Right cardiac atrium (tissue), 5 donors: ENCODE data around the gene FXR2. TPM values are rescaled to one million over a fixed set of nuclear protein-coding genes. Genes with fewer than 3 reads are reported as not detected.

Source experiments
- ATAC-seq, 2 donors: fragments of 200-7000 bp; cut with Tn5 transposase; one replicate each; pipeline versions ENCODE4 v1.8.0 to v1.9.1; 2020; ENCODE audit warnings: moderate library complexity in 2 of 2, mild to moderate bottlenecking in 1 of 2
- DNase-seq, 3 donors: peaks; one replicate each; pipeline ENCODE4 v3.0.0-alpha.2; 2020
- H3K27ac ChIP-seq: one replicate; pipeline ENCODE4 v1.5.1; 2013; ENCODE audit warnings: mild to moderate bottlenecking, low read length, control low read depth, moderate library complexity
- H3K27me3 ChIP-seq: one replicate; pipeline ENCODE4 v1.6.1; 2013; ENCODE audit not compliant: control insufficient read depth, insufficient read depth
- H3K4me1 ChIP-seq: one replicate; pipeline ENCODE4 v1.6.1; 2013; ENCODE audit warnings: low read length; ENCODE audit not compliant: control insufficient read depth, insufficient read depth
- H3K4me3 ChIP-seq: one replicate; pipeline ENCODE4 v1.5.1; 2013; ENCODE audit warnings: low read length, control low read depth
- H3K9me3 ChIP-seq: one replicate; pipeline ENCODE4 v1.6.1; 2013; ENCODE audit warnings: low read length; ENCODE audit not compliant: control insufficient read depth
- WGBS: extraction: QIAGEN DNeasy Blood & Tissue Kit; methylation state at CpG from one replicate; pipeline ENCODE4 v1.1.7; 2013; 5-methylcytosine and 5-hydroxymethylcytosine counted together
- intact Hi-C, 4 donors: fragments of 100-400 bp; cut with DNase I; formaldehyde crosslinking; loops; one replicate each; pipeline versions ENCODE4 v1.11.0 to v1.14.0; 2022 to 2023
- polyA plus RNA-seq: library from polyadenylated mRNA; stranded (reverse); fragments of 200-250 nt; gene quantifications from one replicate; pipeline ENCODE4 v1.2.3, GENCODE V29; 2013
- total RNA-seq, 4 donors: library from RNA; stranded (reverse); fragmentation: NEBNext Ultra II Directional; extraction: Animal tissue kit (Norgen Biotek cat#: 25700); gene quantifications; one replicate each; pipeline ENCODE4 v1.2.1, GENCODE V29; 2021
- donor health status: healthy with polysubstance abuse.
- donor health status: DM: no; HTN: yes; CAD: no.
- donor health status: DM: no; HTN: no; CAD: no.
- donor health status: DM: no; HTN: yes; CAD: no; lungs with severe emphysema.
- donor health status: DM: yes; HTN: yes; CAD: no.

FXR2 gene
- total and polyA plus RNA-seq, 5 donors: 78.9 to 109 (median 79.6) TPM

DNA sequence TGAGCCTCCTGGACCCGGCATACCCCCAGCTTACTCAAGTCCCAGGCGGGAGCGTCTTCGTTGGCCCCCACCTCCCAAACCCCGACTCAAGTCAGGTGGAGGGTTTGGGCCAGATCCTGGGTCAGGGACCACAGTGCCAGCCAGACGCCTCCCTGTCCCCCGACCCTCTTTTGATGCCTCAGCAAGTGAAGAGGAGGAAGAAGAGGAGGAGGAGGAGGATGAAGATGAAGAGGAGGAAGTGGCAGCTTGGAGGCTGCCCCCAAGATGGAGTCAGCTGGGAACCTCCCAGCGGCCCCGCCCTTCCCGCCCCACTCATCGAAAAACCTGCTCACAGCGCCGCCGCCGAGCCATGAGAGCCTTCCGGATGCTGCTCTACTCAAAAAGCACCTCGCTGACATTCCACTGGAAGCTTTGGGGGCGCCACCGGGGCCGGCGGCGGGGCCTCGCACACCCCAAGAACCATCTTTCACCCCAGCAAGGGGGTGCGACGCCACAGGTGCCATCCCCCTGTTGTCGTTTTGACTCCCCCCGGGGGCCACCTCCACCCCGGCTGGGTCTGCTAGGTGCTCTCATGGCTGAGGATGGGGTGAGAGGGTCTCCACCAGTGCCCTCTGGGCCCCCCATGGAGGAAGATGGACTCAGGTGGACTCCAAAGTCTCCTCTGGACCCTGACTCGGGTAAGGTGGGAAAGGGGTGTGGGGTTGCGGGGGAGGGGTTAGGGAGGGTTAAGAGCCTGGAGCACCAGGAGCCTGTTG lies 51.4 kb downstream of the FXR2 start:
- ATAC-seq (no peak), DNase-seq (no peak)
- H3K27me3 ChIP-seq: no peaks in the 10 kb centered on the region
- WGBS: 87% methylated on average over 30 of the region's 30 CpGs
- H3K4me3 ChIP-seq: no peak overlapping the region
- H3K27ac ChIP-seq: no peak overlapping the region
- no peaks in the 10 kb centered on the region for H3K9me3 ChIP-seq
- intact Hi-C loops: loop anchor here in 2 of 4 donors (5.0 to 10.0 kb wide), 2 partner anchors 51 to 128 kb away; partner anchors contain the start of genes FGF11 (in 1 of the 2) and TMEM102 (in 1 of the 2)
- H3K4me1 ChIP-seq: peaks cover 3% of the 10 kb centered on the region

DNA sequence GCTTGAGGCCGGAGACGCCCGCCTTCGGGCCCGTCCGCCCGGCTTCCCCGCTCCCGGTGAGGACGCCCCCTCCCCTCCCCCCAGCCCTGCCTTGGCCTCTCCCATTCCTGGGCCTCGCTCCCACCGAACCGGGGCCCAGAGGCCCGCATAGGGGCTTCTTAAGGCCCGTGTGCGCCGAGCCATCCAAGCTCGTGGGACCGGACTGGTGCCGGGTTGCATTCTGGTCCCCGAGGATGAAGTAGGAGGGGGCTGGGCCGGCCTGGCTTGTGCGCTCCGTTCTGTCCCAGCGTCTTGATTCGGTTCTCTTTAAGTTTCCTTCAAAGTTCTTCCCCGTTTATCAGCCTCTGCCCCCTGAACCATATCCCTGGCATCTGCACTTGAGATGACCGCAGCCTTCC lies 52.5 kb downstream of the FXR2 start:
- WGBS: under 1% methylated on average over 28 of the region's 28 CpGs
- ATAC-seq: peak in 1 of 2 donors; percentile 0
- DNase-seq: no peak
- intact Hi-C loops: loop anchor here in 2 of 4 donors (5.0 to 10.0 kb wide), 2 partner anchors 50 to 127 kb away; partner anchors contain the start of genes FGF11 (in 1 of the 2) and TMEM102 (in 1 of the 2)
- Histone ChIP-seq H3K27ac (peak overlapping the region; percentile 70), H3K4me3 (peak overlapping the region; percentile 78), H3K9me3 (no peaks in the 10 kb centered on the region), H3K4me1 (peaks cover 6% of the 10 kb centered on the region), H3K27me3 (no peaks in the 10 kb centered on the region)

DNA sequence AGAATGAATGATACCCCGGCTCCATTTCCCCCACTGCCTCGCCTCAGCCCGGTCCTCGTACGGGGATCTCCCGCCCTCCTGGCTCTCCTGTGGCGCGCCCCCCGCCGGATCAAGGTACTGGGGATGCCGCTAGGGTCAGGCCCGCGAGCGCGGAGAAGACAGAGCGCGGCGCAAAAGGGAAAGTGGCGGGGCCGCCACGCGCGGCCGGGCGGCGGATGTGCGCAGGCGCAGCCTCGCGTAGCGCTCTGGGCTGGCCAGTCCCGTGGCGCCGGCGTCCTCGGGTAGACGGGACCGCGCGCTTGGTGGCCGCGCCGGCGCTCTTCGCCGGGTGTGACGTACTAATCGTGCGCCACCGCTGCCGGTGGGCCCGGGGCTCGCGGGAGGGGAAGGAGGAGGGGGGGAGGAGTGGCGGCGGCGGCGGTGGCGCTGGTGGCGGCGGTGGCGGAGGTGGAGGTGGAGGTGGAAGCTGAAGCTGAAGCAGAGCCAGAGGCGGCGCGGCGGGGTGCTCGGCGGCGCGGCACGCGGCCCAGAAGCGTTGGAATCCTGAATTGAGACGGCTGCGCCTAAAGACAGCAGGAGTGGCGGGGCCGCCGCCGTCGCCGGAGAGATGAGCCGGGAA lies 53.0 kb downstream of the FXR2 start, which contains the start of gene SENP3:
Gene SENP3 (plus strand): TSS at position 331 of the 619 bp plus-strand sequence. CDS start 1,158 bp downstream, outside the sequence.
- intact Hi-C loops: loop anchor here in 2 of 4 donors (2.0 to 10.0 kb wide), 3 partner anchors 47 to 127 kb away; partner anchors contain the start of genes FGF11 (in 1 of the 2) and TMEM102 (in 1 of the 2)
- DNase-seq: peak; percentile 92 to 97 (median 97)
- Histone ChIP-seq H3K9me3 (no peaks in the 10 kb centered on the region), H3K4me1 (peaks cover 8% of the 10 kb centered on the region), H3K27me3 (no peaks in the 10 kb centered on the region), H3K27ac (peak within 1 kb of the TSS; percentile 87), H3K4me3 (peak within 1 kb of the TSS; percentile 78)
- peak; percentile 86 to 88 for ATAC-seq
- under 1% methylated on average over 82 of the region's 82 CpGs for WGBS

DNA sequence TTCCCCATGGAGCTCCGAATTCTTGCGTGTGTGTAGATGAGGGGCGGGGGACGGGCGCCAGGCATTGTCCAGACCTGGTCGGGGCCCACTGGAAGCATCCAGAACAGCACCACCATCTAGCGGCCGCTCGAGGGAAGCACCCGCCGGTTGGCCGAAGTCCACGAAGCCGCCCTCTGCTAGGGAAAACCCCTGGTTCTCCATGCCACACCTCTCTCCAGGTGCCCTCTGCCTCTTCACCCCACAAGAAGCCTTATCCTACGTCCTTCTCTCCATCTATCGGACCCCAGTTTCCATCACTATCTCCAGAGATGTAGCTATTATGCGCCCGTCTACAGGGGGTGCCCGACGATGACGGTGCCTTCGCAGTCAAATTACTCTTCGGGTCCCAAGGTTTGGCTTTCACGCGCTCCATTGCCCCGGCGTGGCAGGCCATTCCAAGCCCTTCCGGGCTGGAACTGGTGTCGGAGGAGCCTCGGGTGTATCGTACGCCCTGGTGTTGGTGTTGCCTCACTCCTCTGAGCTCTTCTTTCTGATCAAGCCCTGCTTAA lies 53.6 kb downstream of the FXR2 start:
- Histone ChIP-seq H3K9me3 (no peaks in the 10 kb centered on the region), H3K27ac (peak overlapping the region; percentile 87), H3K27me3 (no peaks in the 10 kb centered on the region), H3K4me3 (peak overlapping the region; percentile 78), H3K4me1 (peaks cover 8% of the 10 kb centered on the region)
- WGBS: under 1% methylated on average over 32 of the region's 32 CpGs
- ATAC-seq (peak; percentile 68 to 76), DNase-seq (peak; percentile 92 to 96 (median 96))
- intact Hi-C loops: loop anchor here in 2 of 4 donors (2.0 to 10.0 kb wide), 3 partner anchors 46 to 126 kb away; partner anchors contain the start of genes FGF11 (in 1 of the 2) and TMEM102 (in 1 of the 2)

DNA sequence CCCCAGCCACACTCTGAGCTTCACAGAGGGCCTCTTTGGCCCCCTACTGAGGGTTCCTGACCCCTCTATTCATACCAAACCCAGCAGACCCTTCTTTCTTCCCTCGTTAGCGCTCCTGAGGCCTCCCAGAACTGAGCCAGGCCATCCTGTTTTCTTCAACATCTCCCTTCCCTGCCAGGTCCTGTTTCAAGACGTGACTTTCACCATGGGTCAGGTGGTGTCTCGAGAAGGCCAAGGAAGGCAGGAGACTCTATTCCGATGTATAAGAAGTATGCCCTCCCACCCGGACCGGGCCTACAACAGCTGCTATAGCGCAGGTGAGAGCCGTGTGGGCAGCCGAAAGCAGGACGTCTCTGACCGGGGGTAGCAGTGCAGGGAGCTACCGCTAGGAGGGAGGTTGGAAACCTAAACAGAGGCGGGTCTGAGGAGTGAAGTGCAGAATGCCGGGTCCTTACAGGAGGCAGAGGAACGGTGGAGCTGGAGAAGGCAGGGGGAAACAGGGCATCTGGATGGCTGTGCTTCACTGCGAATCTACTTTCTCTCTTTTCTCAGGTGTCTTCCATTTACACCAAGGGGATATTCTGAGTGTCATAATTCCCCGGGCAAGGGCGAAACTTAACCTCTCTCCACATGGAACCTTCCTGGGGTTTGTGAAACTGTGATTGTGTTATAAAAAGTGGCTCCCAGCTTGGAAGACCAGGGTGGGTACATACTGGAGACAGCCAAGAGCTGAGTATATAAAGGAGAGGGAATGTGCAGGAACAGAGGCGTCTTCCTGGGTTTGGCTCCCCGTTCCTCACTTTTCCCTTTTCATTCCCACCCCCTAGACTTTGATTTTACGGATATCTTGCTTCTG lies 54.3 kb downstream of the FXR2 start:
- no peaks in the 10 kb centered on the region for H3K9me3 ChIP-seq
- no peaks in the 10 kb centered on the region for H3K27me3 ChIP-seq
- ATAC-seq (peak; percentile 14 to 38), DNase-seq (peak; percentile 73 to 84 (median 84))
- intact Hi-C loops: loop anchor here in 2 of 4 donors (2.0 to 10.0 kb wide), 3 partner anchors 46 to 126 kb away; partner anchors contain the start of genes FGF11 (in 1 of the 2) and TMEM102 (in 1 of the 2)
- WGBS: 30% methylated on average over 22 of the region's 22 CpGs
- H3K4me3 ChIP-seq: peak overlapping the region; percentile 1
- peaks cover 8% of the 10 kb centered on the region for H3K4me1 ChIP-seq
- H3K27ac ChIP-seq: peak overlapping the region; percentile 72

DNA sequence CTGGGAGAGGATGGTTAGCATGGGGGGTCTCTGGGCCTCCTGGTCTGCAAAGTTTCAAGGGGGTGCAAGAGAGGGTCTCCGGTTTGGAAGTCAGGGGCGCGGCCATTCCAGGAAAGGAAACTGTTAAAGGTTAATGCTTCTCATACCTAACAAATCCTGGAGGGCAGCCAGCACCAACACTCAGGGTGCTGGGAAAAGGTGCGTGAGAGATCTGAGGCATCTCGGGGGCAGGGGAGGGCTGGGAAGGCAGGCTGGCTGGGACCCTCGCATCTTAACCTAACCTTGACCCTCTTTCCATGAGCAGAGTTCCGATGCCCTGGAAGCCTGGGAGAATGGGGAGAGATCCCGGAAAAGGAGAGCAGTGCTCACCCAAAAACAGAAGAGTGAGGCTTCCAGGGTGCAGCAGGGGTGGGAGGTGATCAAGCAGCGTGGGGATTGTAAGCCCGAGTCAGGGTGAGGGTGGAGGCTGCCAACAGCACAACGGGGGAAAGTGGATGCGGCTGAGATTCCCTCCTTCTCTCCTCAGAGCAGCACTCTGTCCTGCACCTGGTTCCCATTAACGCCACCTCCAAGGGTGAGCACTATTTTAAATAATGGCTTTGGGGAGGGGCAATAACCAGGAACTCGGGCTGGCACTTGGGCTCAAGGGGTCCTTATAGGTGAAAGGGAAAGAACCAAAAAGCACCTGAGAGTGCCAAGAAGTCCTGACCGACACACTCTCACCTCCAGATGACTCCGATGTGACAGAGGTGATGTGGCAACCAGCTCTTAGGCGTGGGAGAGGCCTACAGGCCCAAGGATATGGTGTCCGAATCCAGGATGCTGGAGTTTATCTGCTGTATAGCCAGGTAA lies 55.2 kb downstream of the FXR2 start:
- WGBS: 71% methylated on average over 18 of the region's 18 CpGs
- Histone ChIP-seq H3K27me3 (no peaks in the 10 kb centered on the region), H3K9me3 (no peaks in the 10 kb centered on the region), H3K27ac (peak overlapping the region; percentile 90), H3K4me1 (peaks cover 8% of the 10 kb centered on the region), H3K4me3 (peak overlapping the region; percentile 27)
- intact Hi-C loops: loop anchor here (2.0 to 10.0 kb wide), 5 partner anchors 42 to 205 kb away; partner anchors contain the start of genes FGF11 (in 1 of the 4), KCTD11 (in 1 of the 4), TMEM102 (in 1 of the 4) and TMEM95 (in 1 of the 4)
- ATAC-seq (no peak), DNase-seq (peak in 1 of 3 donors; percentile 68)

DNA sequence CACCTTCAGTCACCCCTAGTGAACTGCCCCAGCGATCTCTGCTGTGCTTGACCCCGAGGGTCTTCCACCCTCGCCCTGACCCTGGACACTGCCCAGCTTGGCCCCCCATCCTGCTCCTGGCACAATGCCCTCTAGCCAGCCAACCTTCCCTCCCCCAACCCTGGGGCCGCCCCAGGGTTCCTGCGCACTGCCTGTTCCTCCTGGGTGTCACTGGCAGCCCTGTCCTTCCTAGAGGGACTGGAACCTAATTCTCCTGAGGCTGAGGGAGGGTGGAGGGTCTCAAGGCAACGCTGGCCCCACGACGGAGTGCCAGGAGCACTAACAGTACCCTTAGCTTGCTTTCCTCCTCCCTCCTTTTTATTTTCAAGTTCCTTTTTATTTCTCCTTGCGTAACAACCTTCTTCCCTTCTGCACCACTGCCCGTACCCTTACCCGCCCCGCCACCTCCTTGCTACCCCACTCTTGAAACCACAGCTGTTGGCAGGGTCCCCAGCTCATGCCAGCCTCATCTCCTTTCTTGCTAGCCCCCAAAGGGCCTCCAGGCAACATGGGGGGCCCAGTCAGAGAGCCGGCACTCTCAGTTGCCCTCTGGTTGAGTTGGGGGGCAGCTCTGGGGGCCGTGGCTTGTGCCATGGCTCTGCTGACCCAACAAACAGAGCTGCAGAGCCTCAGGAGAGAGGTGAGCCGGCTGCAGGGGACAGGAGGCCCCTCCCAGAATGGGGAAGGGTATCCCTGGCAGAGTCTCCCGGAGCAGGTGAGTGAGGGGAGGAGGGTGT lies 56.0 kb downstream of the FXR2 start, which contains the start of gene TNFSF13:
Gene TNFSF13 (plus strand): TSS at position 207 of the 776 bp plus-strand sequence. CDS start 290 bp downstream, at position 497.
- H3K4me3 ChIP-seq: peak within 1 kb of the TSS; percentile 27
- H3K27me3 ChIP-seq: no peaks in the 10 kb centered on the region
- intact Hi-C loops: loop anchor here in 2 of 4 donors (5.0 to 10.0 kb wide), 2 partner anchors 41 to 204 kb away; partner anchors contain the start of genes KCTD11 (in 1 of the 2) and TMEM95 (in 1 of the 2)
- peak; percentile 31 to 42 for ATAC-seq
- peak; percentile 64 to 88 (median 87) for DNase-seq
- H3K4me1 ChIP-seq: peaks cover 8% of the 10 kb centered on the region
- no peaks in the 10 kb centered on the region for H3K9me3 ChIP-seq
- 34% methylated on average over 16 of the region's 16 CpGs for WGBS
- peak within 1 kb of the TSS; percentile 90 for H3K27ac ChIP-seq

DNA sequence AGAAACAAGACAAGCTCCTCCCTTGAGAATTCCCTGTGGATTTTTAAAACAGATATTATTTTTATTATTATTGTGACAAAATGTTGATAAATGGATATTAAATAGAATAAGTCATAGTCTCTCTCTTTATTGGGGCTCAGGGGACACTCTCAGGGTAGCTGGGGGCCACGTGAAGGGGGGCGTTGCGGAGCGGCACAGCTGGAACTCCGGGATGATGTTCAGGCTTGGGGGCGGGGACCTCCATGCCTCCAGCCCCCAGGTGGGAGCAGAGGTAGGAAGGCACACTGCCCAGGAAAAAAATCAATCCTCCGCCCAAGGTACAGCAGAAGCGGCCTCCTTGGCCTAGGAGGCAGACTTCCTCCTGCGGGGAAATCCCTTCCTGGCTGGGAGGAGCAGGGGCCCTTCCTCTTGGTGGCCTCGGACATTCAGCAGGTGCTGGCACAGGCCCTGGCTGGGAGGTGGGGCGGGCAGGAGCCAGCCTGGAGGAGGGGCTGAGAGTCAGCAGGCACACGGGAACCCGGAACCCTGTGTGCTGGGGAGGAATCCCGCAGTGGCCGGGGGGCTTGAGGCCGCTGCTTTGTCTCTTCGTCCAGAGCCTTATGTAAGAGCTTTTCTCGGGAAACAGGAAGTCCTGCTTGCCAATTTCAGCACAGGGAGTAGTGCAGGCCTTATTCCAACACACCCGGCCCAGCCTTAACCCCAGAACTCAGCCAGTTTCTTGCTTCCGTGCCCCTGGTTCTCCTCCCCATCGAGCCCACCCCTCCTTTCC lies 56.7 kb downstream of the FXR2 start:
- WGBS: 6% methylated on average over 21 of the region's 21 CpGs
- Histone ChIP-seq H3K4me3 (no peak overlapping the region), H3K9me3 (no peaks in the 10 kb centered on the region), H3K27me3 (no peaks in the 10 kb centered on the region), H3K4me1 (peaks cover 8% of the 10 kb centered on the region), H3K27ac (peak overlapping the region; percentile 90)
- intact Hi-C loops: loop anchor here in 2 of 4 donors (5.0 to 10.0 kb wide), 2 partner anchors 41 to 203 kb away; partner anchors contain the start of genes KCTD11 (in 1 of the 2) and TMEM95 (in 1 of the 2)
- DNase-seq: peak; percentile 86 to 96 (median 95)
- ATAC-seq: peak; percentile 75 to 79
